ENCODE data around the gene SNX15.
A peak's percentile ranks its signal among the peaks of the same experiment; 100 is the strongest.

GRCh38 chr11:65027213-65028067 is at the start of gene SNX15:
- peak; percentile 64; the same call in 1 of the 2 replicates for TF ChIP-seq TAF1 (IDR thresholded peaks at IDR 0.05; ENCODE audit: borderline replicate concordance, insufficient read depth, low read length)
- TF ChIP-seq REST (IDR thresholded peaks at IDR 0.05; ENCODE audit: insufficient read depth in 1 of 2, low read depth in 2 of 2, low read length in 2 of 2): no peak
- peak; percentile 24 for TF ChIP-seq FOXP2 (optimal IDR thresholded peaks at IDR 0.05; ENCODE audit: borderline replicate concordance, extremely low read depth, extremely low read length, insufficient read depth)

Measured in PFSK-1 (cell line).